HG03469 (cell line): Measurements from ENCODE around the gene TRRAP.

Source experiments
- ATAC-seq: cut with Tn5 transposase; IDR thresholded peaks from one replicate; pipeline ENCODE4 v1.9.1; 2021; ENCODE audit warnings: mild to moderate bottlenecking, moderate library complexity, moderate number of reproducible peaks; ENCODE audit not compliant: unreplicated experiment

Gene TRRAP

GRCh38 chr7:98935811-98936210, 57.5 kb downstream of the TRRAP start:
- ATAC-seq = no peak

GRCh38 chr7:98943336-98943735, 65.0 kb downstream of the TRRAP start:
- ATAC-seq = no peak

GRCh38 chr7:98944386-98944785, 66.1 kb downstream of the TRRAP start:
- no peak for ATAC-seq

GRCh38 chr7:98945852-98946251, 67.5 kb downstream of the TRRAP start:
- no peak for ATAC-seq

- ATAC-seq = no peak
These were observed 68.1 kb downstream of the TRRAP start for GRCh38 chr7:98946389-98946788.

- ATAC-seq = no peak
These were observed 71.2 kb downstream of the TRRAP start for GRCh38 chr7:98949336-98950044.

GRCh38 chr7:98955992-98956391, 77.7 kb downstream of the TRRAP start:
- no peak for ATAC-seq

GRCh38 chr7:98956469-98956868, 78.1 kb downstream of the TRRAP start:
- ATAC-seq = no peak

GRCh38 chr7:98956937-98957336, 78.6 kb downstream of the TRRAP start:
- ATAC-seq = no peak

- no peak for ATAC-seq
These were observed 79.4 kb downstream of the TRRAP start for GRCh38 chr7:98957766-98958165.

- ATAC-seq = no peak
These were observed 80.6 kb downstream of the TRRAP start for GRCh38 chr7:98958968-98959367.

GRCh38 chr7:98963305-98963704, 85.0 kb downstream of the TRRAP start:
- no peak for ATAC-seq

- no peak for ATAC-seq
These were observed 86.3 kb downstream of the TRRAP start for GRCh38 chr7:98964596-98964995.

GRCh38 chr7:98968621-98969020, 90.3 kb downstream of the TRRAP start:
- no peak for ATAC-seq

- no peak for ATAC-seq
These were observed 91.1 kb downstream of the TRRAP start for GRCh38 chr7:98969386-98969785.

GRCh38 chr7:98970016-98970615, 91.8 kb downstream of the TRRAP start:
- ATAC-seq = no peak

GRCh38 chr7:98970805-98971204, 92.5 kb downstream of the TRRAP start:
- ATAC-seq = no peak

GRCh38 chr7:98974205-98974604, 95.9 kb downstream of the TRRAP start:
- ATAC-seq = no peak

GRCh38 chr7:98974906-98975816, 96.8 kb downstream of the TRRAP start:
- no peak for ATAC-seq

GRCh38 chr7:98976396-98977185, 98.3 kb downstream of the TRRAP start:
- ATAC-seq = no peak

GRCh38 chr7:98978672-98979071, 100.3 kb downstream of the TRRAP start:
- no peak for ATAC-seq
